H1 (cell line): ENCODE measurements around the gene CXXC5. TPM values are rescaled to one million over a fixed set of nuclear protein-coding genes. Genes with fewer than 3 reads are reported as not detected.

Experiments
- CTCF ChIA-PET: fragments of 300-600 bp; sonication (Branson Sonifier 250); formaldehyde crosslinking; loops from one replicate; lab custom pipeline; 2021; ENCODE audit not compliant: partially characterized antibody; lab: Charles Lee
- POLR2A ChIA-PET: fragments of 300-600 bp; sonication (Branson Sonifier 250); formaldehyde crosslinking; loops from one replicate; lab custom pipeline; 2021; ENCODE audit warnings: inconsistent platforms; ENCODE audit not compliant: partially characterized antibody; lab: Charles Lee
- DNase-seq, 2 experiments: peaks; one replicate each; pipeline versions ENCODE4 v3.0.0 to v3.0.0-alpha.2; 2010 to 2022; ENCODE audit warnings: low spot score in 2 of 2, low read depth in 1 of 2, mixed read lengths in 1 of 2
- FAIRE-seq: peaks from 2 replicates; lab custom pipeline; 2011; peaks lifted over from hg19 to GRCh38; lab: Jason Lieb, UNC
- H2AFZ ChIP-seq: 2 replicates; pipeline ENCODE4 v1.8.1; 2012; ENCODE audit warnings: low read length, inconsistent platforms
- H2AK5ac ChIP-seq: 2 replicates; pipeline ENCODE4 v1.6.1; 2013; ENCODE audit warnings: low read depth, low read length
- H2BK120ac ChIP-seq: replicated peaks from 2 replicates; pipeline ENCODE3; 2013; ENCODE audit warnings: low read depth, low read length, inconsistent platforms
- H2BK12ac ChIP-seq: 2 replicates; pipeline ENCODE4 v1.6.1; 2013; ENCODE audit warnings: low read depth, low read length
- H2BK15ac ChIP-seq: 2 replicates; pipeline ENCODE4 v1.6.1; 2013; ENCODE audit warnings: low read length
- H2BK20ac ChIP-seq: 2 replicates; pipeline ENCODE4 v1.6.1; 2013; ENCODE audit warnings: low read length
- H2BK5ac ChIP-seq: 2 replicates; pipeline ENCODE4 v1.6.1; 2013; ENCODE audit warnings: low read depth, low read length
- H3K14ac ChIP-seq: 2 replicates; pipeline ENCODE4 v1.6.1; 2013; ENCODE audit warnings: inconsistent platforms; ENCODE audit not compliant: insufficient read length
- H3K18ac ChIP-seq: 2 replicates; pipeline ENCODE4 v1.6.1; 2013; ENCODE audit warnings: low read length; ENCODE audit errors: extremely low read depth
- H3K23ac ChIP-seq: 2 replicates; pipeline ENCODE4 v1.6.1; 2013; ENCODE audit warnings: inconsistent platforms; ENCODE audit not compliant: insufficient read length
- H3K23me2 ChIP-seq: 2 replicates; pipeline ENCODE4 v1.6.1; 2013; ENCODE audit warnings: low read depth, low read length
- H3K27ac ChIP-seq: 2 replicates; pipeline ENCODE4 v1.6.1; 2011; ENCODE audit warnings: low read depth, low read length, inconsistent platforms
- H3K27me3 ChIP-seq, 4 experiments: replicated peaks in 1 of 4; 1 replicate in 1 of 4; 2 replicates in 3 of 4; pipeline versions ENCODE4 v1.6.1 to v1.8.1; 2011 to 2013; ENCODE audit warnings: low read length in 3 of 4, mild to moderate bottlenecking in 3 of 4, inconsistent platforms in 2 of 4, mixed read lengths in 2 of 4, moderate library complexity in 1 of 4; ENCODE audit not compliant: control insufficient read depth in 3 of 4, insufficient read depth in 3 of 4; ENCODE audit errors: extremely low read depth in 1 of 4
- H3K36me3 ChIP-seq, 4 experiments: 2 replicates each; pipeline versions ENCODE4 v1.6.1 to v1.8.1; 2011 to 2013; ENCODE audit warnings: mild to moderate bottlenecking in 4 of 4, low read length in 3 of 4, moderate library complexity in 2 of 4, control low read depth in 1 of 4, inconsistent platforms in 1 of 4; ENCODE audit not compliant: insufficient read depth in 4 of 4, control insufficient read depth in 2 of 4
- H3K4ac ChIP-seq: replicated peaks from 2 replicates; pipeline ENCODE3; 2013; ENCODE audit warnings: low read length, low read depth, mixed read lengths, inconsistent platforms; ENCODE audit not compliant: insufficient read length
- H3K4me1 ChIP-seq, 4 experiments: replicated peaks in 1 of 4; 1 replicate in 1 of 4; 2 replicates in 3 of 4; pipeline versions ENCODE4 v1.6.1 to v1.8.1; 2011 to 2013; ENCODE audit warnings: low read length in 3 of 4, inconsistent platforms in 2 of 4, mixed read lengths in 1 of 4; ENCODE audit not compliant: insufficient read depth in 4 of 4, control insufficient read depth in 3 of 4
- H3K4me2 ChIP-seq, 2 experiments: 2 replicates each; pipeline versions ENCODE4 v1.6.1 to v1.8.1; 2011 to 2013; ENCODE audit warnings: low read depth in 2 of 2, low read length in 2 of 2, control low read depth in 1 of 2, inconsistent platforms in 1 of 2, mild to moderate bottlenecking in 1 of 2; ENCODE audit not compliant: insufficient read depth in 1 of 2
- H3K4me3 ChIP-seq, 4 experiments: fragments of 200-600, 300-600 bp in 1 of 4; sonication (generic), shearing (Covaris generic), sonication (Bioruptor Twin) in 1 of 4; 2 replicates each; pipeline versions ENCODE4 v1.5.1 to v1.8.1; 2011 to 2016; ENCODE audit warnings: low read length in 4 of 4, low read depth in 3 of 4, control low read depth in 2 of 4, inconsistent platforms in 2 of 4, mild to moderate bottlenecking in 2 of 4, mixed read lengths in 1 of 4, moderate library complexity in 1 of 4; ENCODE audit not compliant: insufficient read depth in 2 of 4; ENCODE audit errors: extremely low read depth in 1 of 4
- H3K56ac ChIP-seq: replicated peaks from 2 replicates; pipeline ENCODE3; 2013; ENCODE audit warnings: low read depth, mild to moderate bottlenecking, mixed read lengths, low read length, inconsistent platforms; ENCODE audit not compliant: insufficient read length
- H3K79me1 ChIP-seq: 2 replicates; pipeline ENCODE4 v1.6.1; 2013; ENCODE audit warnings: low read depth, low read length, control low read depth
- H3K79me2 ChIP-seq, 2 experiments: 2 replicates each; pipeline versions ENCODE4 v1.6.1 to v1.8.1; 2012 to 2013; ENCODE audit warnings: low read length in 2 of 2, mild to moderate bottlenecking in 2 of 2, inconsistent platforms in 1 of 2; ENCODE audit not compliant: insufficient read depth in 2 of 2, control insufficient read depth in 1 of 2
- H3K9ac ChIP-seq, 4 experiments: replicated peaks in 1 of 4; 1 replicate in 1 of 4; 2 replicates in 3 of 4; pipeline versions ENCODE4 v1.6.1 to v1.8.1; 2011 to 2013; ENCODE audit warnings: low read depth in 3 of 4, low read length in 3 of 4, control low read depth in 2 of 4, mild to moderate bottlenecking in 2 of 4, moderate library complexity in 2 of 4, inconsistent platforms in 1 of 4; ENCODE audit errors: extremely low read depth in 1 of 4
- H3K9me3 ChIP-seq, 2 experiments: 2 replicates each; pipeline versions ENCODE4 v1.6.1 to v1.8.1; 2012 to 2013; ENCODE audit warnings: mild to moderate bottlenecking in 2 of 2, moderate library complexity in 2 of 2, control low read depth in 1 of 2, inconsistent platforms in 1 of 2, low read depth in 1 of 2, low read length in 1 of 2, mixed read lengths in 1 of 2; ENCODE audit not compliant: insufficient read depth in 2 of 2
- H4K20me1 ChIP-seq, 2 experiments: replicated peaks in 1 of 2; 2 replicates each; pipeline versions ENCODE3 to v1.8.1; 2011 to 2013; ENCODE audit warnings: inconsistent platforms in 2 of 2, low read length in 2 of 2, mild to moderate bottlenecking in 1 of 2; ENCODE audit not compliant: insufficient read depth in 2 of 2, control insufficient read depth in 1 of 2
- H4K5ac ChIP-seq: 2 replicates; pipeline ENCODE4 v1.6.1; 2013; ENCODE audit warnings: low read length, low read depth, mixed read lengths, inconsistent platforms; ENCODE audit not compliant: insufficient read length
- H4K8ac ChIP-seq: 2 replicates; pipeline ENCODE4 v1.8.0; 2013; ENCODE audit warnings: mild to moderate bottlenecking, moderate library complexity, low read length, inconsistent platforms; ENCODE audit not compliant: insufficient read depth; ENCODE audit errors: extremely low read depth
- H4K91ac ChIP-seq: replicated peaks from 2 replicates; pipeline ENCODE3; 2013; ENCODE audit warnings: low read length, mixed read lengths, inconsistent platforms; ENCODE audit not compliant: insufficient read length
- RAD21 ChIP-seq, 2 experiments: IDR thresholded peaks in 1 of 2; conservative IDR thresholded peaks in 1 of 2; 2 replicates each; pipeline ENCODE4 v1.6.1; 2011; ENCODE audit warnings: low read depth in 2 of 2, low read length in 2 of 2, improper control_type of control experiment in 1 of 2, inconsistent platforms in 1 of 2, mild to moderate bottlenecking in 1 of 2, moderate library complexity in 1 of 2
- SIX5 ChIP-seq: IDR thresholded peaks from 2 replicates; pipeline ENCODE4 v1.6.1; 2011; ENCODE audit warnings: mild to moderate bottlenecking, low read depth, low read length
- WGBS, 2 experiments: shearing (Covaris generic) in 1 of 2; methylation state at CpG; one replicate each; pipeline versions ENCODE4 v1.1.6 to v1.1.7; 2013 to 2015; ENCODE audit warnings: low lambda C conversion rate in 2 of 2, mixed read lengths in 2 of 2, inconsistent platforms in 1 of 2, low coverage in 1 of 2, missing lambda C conversion rate in 1 of 2; ENCODE audit not compliant: insufficient replicate concordance in 2 of 2, insufficient coverage in 1 of 2, insufficient read length in 1 of 2; ENCODE audit errors: extremely low coverage in 1 of 2, missing lambda C conversion rate in 1 of 2; 5-methylcytosine and 5-hydroxymethylcytosine counted together
- polyA plus RNA-seq, 7 experiments: library from polyadenylated mRNA; depleted of rRNA in 3 of 7; stranded (reverse) in 5 of 7; unstranded in 2 of 7; fragments of >200 nt in 5 of 7; fragments of 200-250 nt in 2 of 7; gene quantifications; 1 replicate in 5 of 7; 2 replicates in 1 of 7; 4 replicates in 1 of 7; pipeline versions ENCODE4 v1.2.1 to v1.2.3, GENCODE V29; 2011 to 2013; ENCODE audit warnings: missing spikeins in 2 of 7, mixed read lengths in 2 of 7
- total RNA-seq: library from RNA; stranded (reverse); fragmentation: NEBNext Ultra II Directional; extraction: Animal tissue kit (Norgen Biotek cat#: 25700); gene quantifications from 2 replicates; pipeline ENCODE4 v1.2.1, GENCODE V29; 2021
- TF ChIP-seq, protein P1 (sequence below), 3 experiments: IDR thresholded peaks; 1 replicate in 2 of 3; 2 replicates in 1 of 3; pipeline versions ENCODE4 v1.5.1 to v1.6.1; 2011; ENCODE audit warnings: low read length in 3 of 3, mild to moderate bottlenecking in 3 of 3, inconsistent platforms in 2 of 3, low read depth in 1 of 3, moderate library complexity in 1 of 3; ENCODE audit not compliant: insufficient read depth in 1 of 3; ENCODE audit errors: control extremely low read depth in 1 of 3
- TF ChIP-seq, protein P2 (sequence below): IDR thresholded peaks from 2 replicates; pipeline ENCODE4 v1.6.1; 2011; ENCODE audit warnings: low read depth, mild to moderate bottlenecking, low read length; ENCODE audit not compliant: insufficient read depth

The CXXC5 gene
- total and polyA plus RNA-seq, 2 of the 8 experiments (the other 6 are each of a cell fraction or from before 2014, with no cell fraction given), result 61.4 to 74.0 TPM

DNA sequence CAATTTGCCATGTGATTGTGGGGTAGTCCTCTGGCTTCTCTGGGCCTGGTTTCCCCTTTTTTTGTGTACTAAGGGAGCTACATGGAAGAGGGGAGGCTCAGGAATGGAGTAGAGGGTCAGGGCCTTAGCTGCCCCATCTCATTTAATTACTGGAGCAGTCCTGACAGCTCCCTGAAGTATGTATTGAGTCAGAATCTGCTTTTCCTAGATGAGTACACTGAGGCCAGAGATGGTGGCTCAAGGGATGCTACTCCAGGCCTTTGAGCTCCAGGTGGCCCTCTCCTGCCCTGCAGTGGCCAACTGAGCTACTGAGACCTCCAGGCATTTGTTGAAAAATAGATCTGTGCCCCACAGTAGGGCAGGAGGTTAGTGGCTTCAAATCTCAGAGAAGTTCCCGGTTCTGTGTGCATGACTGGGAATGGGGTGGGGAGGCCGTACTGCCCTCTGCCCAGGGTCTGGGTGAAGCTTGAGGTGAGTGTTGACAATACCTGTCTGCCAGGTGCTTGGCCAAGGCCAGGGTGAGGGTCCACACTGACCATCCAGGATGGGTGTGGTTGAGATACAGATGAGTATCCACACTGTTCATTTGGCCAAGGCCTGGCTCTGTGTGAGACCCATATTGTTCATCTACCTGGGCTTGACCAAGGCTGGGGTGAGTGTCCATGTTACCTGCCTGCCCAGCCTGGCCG lies 45.7 kb downstream of the CXXC5 start:
- H3K79me1 ChIP-seq, result no peaks in the 10 kb centered on the region
- H4K5ac ChIP-seq, result no peak overlapping the region
- CTCF ChIA-PET, result interaction anchor here (1.0 to 7.7 kb wide), 15 partner anchors 8 to 98 kb away, joined by 3 to 97 read pairs (median 5); no protein-coding TSS in a partner anchor
- peaks cover 0 to 3% of the 10 kb centered on the region in 2 experiments for H4K20me1 ChIP-seq
- H2BK20ac ChIP-seq, result no peak overlapping the region
- peaks cover 27 to 46% (median 37%) of the 10 kb centered on the region in 4 experiments for H3K4me1 ChIP-seq
- FAIRE-seq (no peak), DNase-seq (no peak)
- H2BK5ac ChIP-seq, result no peak overlapping the region
- peak overlapping the region; percentile 7; the same call in 1 of the 2 replicates for H2AK5ac ChIP-seq
- H3K79me2 ChIP-seq, result no peaks in the 10 kb centered on the region
- H4K91ac ChIP-seq, result no peak overlapping the region
- no peak overlapping the region for H3K4me3 ChIP-seq
- H3K36me3 ChIP-seq, result no peaks in the 10 kb centered on the region
- H3K18ac ChIP-seq, result no peak overlapping the region
- H4K8ac ChIP-seq, result no peak overlapping the region
- H3K27ac ChIP-seq, result no peak overlapping the region
- H3K23ac ChIP-seq, result no peak overlapping the region
- POLR2A ChIA-PET, result interaction anchor here (0.6 to 2.7 kb wide), 9 partner anchors 11 to 58 kb away, joined by 3 to 20 read pairs (median 4); no protein-coding TSS in a partner anchor
- peak; percentile 10 to 24; a peak in 2 of 4 replicates for TF ChIP-seq RAD21 (IDR thresholded peaks at IDR 0.05 in 1 of 2, conservative IDR thresholded peaks at IDR 0.05 in 1 of 2; ENCODE audit: low read depth in 2 of 2, low read length in 2 of 2)
- TF ChIP-seq SIX5, result no peak
- TF ChIP-seq, protein P1, sequence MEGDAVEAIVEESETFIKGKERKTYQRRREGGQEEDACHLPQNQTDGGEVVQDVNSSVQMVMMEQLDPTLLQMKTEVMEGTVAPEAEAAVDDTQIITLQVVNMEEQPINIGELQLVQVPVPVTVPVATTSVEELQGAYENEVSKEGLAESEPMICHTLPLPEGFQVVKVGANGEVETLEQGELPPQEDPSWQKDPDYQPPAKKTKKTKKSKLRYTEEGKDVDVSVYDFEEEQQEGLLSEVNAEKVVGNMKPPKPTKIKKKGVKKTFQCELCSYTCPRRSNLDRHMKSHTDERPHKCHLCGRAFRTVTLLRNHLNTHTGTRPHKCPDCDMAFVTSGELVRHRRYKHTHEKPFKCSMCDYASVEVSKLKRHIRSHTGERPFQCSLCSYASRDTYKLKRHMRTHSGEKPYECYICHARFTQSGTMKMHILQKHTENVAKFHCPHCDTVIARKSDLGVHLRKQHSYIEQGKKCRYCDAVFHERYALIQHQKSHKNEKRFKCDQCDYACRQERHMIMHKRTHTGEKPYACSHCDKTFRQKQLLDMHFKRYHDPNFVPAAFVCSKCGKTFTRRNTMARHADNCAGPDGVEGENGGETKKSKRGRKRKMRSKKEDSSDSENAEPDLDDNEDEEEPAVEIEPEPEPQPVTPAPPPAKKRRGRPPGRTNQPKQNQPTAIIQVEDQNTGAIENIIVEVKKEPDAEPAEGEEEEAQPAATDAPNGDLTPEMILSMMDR (IDR thresholded peaks at IDR 0.05; ENCODE audit: control extremely low read depth in 1 of 3, insufficient read depth in 1 of 3, low read depth in 1 of 3, low read length in 3 of 3), result peak in 1 of 3 experiments; percentile 3; a peak in 1 of 4 replicates
- TF ChIP-seq, protein P2, sequence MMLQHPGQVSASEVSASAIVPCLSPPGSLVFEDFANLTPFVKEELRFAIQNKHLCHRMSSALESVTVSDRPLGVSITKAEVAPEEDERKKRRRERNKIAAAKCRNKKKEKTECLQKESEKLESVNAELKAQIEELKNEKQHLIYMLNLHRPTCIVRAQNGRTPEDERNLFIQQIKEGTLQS, result no peak
- TF ChIP-seq, all 59 proteins: peak for 2
- Histone ChIP-seq H3K9me3 (no peaks in the 10 kb centered on the region), H3K9ac (no peak overlapping the region), H3K27me3 (peaks cover 0 to 5% (median 2%) of the 10 kb centered on the region in 4 experiments; a peak in 4 of 7 replicates), H3K23me2 (peaks cover 8% of the 10 kb centered on the region; the same call in 1 of the 2 replicates), H3K56ac (no peak overlapping the region), H2BK12ac (peak overlapping the region; percentile 3; the same call in 1 of the 2 replicates), H3K14ac (no peak overlapping the region), H3K4me2 (no peak overlapping the region), H2BK15ac (no peak overlapping the region), H3K4ac (no peak overlapping the region), H2AFZ (no peak overlapping the region), H2BK120ac (no peak overlapping the region)
- 78% methylated on average over 3 of the region's 3 CpGs; no CpG with 5 or more reads in 1 of the 2 experiments for WGBS, 2 experiments
